Mesendoderm (in vitro differentiated cells): Measurements from ENCODE around the gene TCF21.
A peak's percentile ranks its signal among the peaks of the same experiment; 100 is the strongest.

Experiments
- DNase-seq: peaks from one replicate; pipeline ENCODE4 v3.0.0; 2013
- H2AK5ac ChIP-seq: 2 replicates; pipeline ENCODE4 v1.6.1; 2013; ENCODE audit warnings: low read length, inconsistent platforms
- H2BK120ac ChIP-seq: 2 replicates; pipeline ENCODE4 v1.6.1; 2013; ENCODE audit warnings: low read depth, mild to moderate bottlenecking, low read length, moderate library complexity, mixed read lengths
- H2BK15ac ChIP-seq: replicated peaks from 2 replicates; pipeline ENCODE4 v1.6.1; 2013; ENCODE audit warnings: low read depth, mild to moderate bottlenecking, moderate library complexity
- H2BK5ac ChIP-seq: 2 replicates; pipeline ENCODE4 v1.6.1; 2013; ENCODE audit warnings: low read length, inconsistent platforms
- H3K18ac ChIP-seq: 2 replicates; pipeline ENCODE4 v1.6.1; 2013; ENCODE audit warnings: mild to moderate bottlenecking, low read length, mixed read lengths
- H3K23ac ChIP-seq: one replicate; pipeline ENCODE4 v1.6.1; 2013; ENCODE audit warnings: low read length
- H3K27ac ChIP-seq: 2 replicates; pipeline ENCODE4 v1.5.1; 2013; ENCODE audit warnings: low read depth, mild to moderate bottlenecking, inconsistent platforms, low read length, moderate library complexity
- H3K27me3 ChIP-seq: 2 replicates; pipeline ENCODE4 v1.6.1; 2013; ENCODE audit warnings: low read length, control low read depth, mild to moderate bottlenecking, inconsistent platforms; ENCODE audit not compliant: insufficient read depth, poor library complexity
- H3K36me3 ChIP-seq: 2 replicates; pipeline ENCODE4 v1.6.1; 2013; ENCODE audit warnings: low read length, inconsistent platforms; ENCODE audit not compliant: control insufficient read depth, insufficient read depth
- H3K4ac ChIP-seq: one replicate; pipeline ENCODE4 v1.6.1; 2013; ENCODE audit warnings: low read depth, mild to moderate bottlenecking, low read length, moderate library complexity
- H3K4me1 ChIP-seq: 2 replicates; pipeline ENCODE4 v1.6.1; 2013; ENCODE audit warnings: low read depth, low read length, inconsistent platforms; ENCODE audit not compliant: control insufficient read depth
- H3K4me2 ChIP-seq: 2 replicates; pipeline ENCODE4 v1.6.1; 2013; ENCODE audit warnings: low read length
- H3K4me3 ChIP-seq: 2 replicates; pipeline ENCODE4 v1.5.1; 2013; ENCODE audit warnings: mild to moderate bottlenecking, low read length
- H3K56ac ChIP-seq: one replicate; pipeline ENCODE4 v1.6.1; 2013; ENCODE audit warnings: low read length
- H3K79me1 ChIP-seq: 2 replicates; pipeline ENCODE4 v1.6.1; 2013; ENCODE audit warnings: low read length, inconsistent platforms
- H3K79me2 ChIP-seq: 2 replicates; pipeline ENCODE4 v1.6.1; 2013; ENCODE audit warnings: mild to moderate bottlenecking, low read length; ENCODE audit not compliant: control insufficient read depth, insufficient read depth
- H3K9ac ChIP-seq: 2 replicates; pipeline ENCODE4 v1.6.1; 2013; ENCODE audit warnings: low read length, inconsistent platforms
- H4K5ac ChIP-seq: one replicate; pipeline ENCODE4 v1.6.1; 2013; ENCODE audit warnings: low read length
- H4K8ac ChIP-seq: one replicate; pipeline ENCODE4 v1.6.1; 2013; ENCODE audit warnings: low read depth, mild to moderate bottlenecking, control low read depth, low read length, moderate library complexity
- WGBS: extraction: QIAGEN DNeasy Blood & Tissue Kit; methylation state at CpG from one replicate; pipeline ENCODE4 v1.1.7; 2013; ENCODE audit warnings: low lambda C conversion rate, missing lambda C conversion rate; ENCODE audit not compliant: insufficient coverage; ENCODE audit errors: extremely low coverage; 5-methylcytosine and 5-hydroxymethylcytosine counted together

The TCF21 gene

DNA sequence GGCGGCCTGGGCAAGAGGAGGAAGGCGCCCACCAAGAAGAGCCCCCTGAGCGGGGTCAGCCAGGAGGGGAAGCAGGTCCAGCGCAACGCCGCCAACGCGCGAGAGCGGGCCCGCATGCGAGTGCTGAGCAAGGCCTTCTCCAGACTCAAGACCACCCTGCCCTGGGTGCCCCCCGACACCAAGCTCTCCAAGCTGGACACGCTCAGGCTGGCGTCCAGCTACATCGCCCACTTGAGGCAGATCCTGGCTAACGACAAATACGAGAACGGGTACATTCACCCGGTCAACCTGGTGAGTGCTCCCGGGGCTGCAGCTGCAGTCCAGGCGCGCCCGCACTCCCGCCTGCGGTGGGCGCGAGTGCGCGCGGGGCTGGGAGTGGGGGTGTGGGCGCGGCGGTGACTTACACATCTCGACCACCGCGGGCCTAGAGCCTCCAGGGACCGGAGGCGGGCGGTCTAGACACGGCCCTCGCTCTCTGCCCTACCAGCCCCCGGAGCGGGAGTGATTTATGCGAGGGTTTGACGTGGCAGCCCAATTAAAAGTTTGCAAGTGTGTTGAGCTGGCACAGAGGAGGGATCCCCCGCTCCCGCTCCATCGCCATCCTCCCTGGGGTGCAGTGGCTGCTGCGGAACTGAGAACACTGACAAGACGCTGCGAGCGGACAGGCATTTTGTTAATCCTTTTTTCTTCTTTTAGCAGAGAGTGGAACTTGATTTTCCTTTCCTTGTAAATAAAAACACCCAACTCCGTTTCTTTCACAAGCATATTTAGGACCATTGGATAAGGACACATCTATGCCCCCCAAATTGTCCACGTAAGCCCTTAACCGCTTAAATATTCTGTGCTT, 867 bp downstream of the TCF21 start:
- H2BK15ac ChIP-seq, result no peak overlapping the region
- no peak overlapping the region for H3K27ac ChIP-seq
- H3K79me2 ChIP-seq, result no peaks in the 10 kb centered on the region
- H3K4me1 ChIP-seq, result no peaks in the 10 kb centered on the region
- H3K18ac ChIP-seq, result no peak overlapping the region
- peak overlapping the region; percentile 10 for H3K4me3 ChIP-seq
- H3K27me3 ChIP-seq, result peaks cover 29% of the 10 kb centered on the region
- no peaks in the 10 kb centered on the region for H3K79me1 ChIP-seq
- no peak overlapping the region for H3K4ac ChIP-seq
- H3K4me2 ChIP-seq, result peak overlapping the region; percentile 10
- no CpG with 5 or more reads among the region's 56 CpGs for WGBS
- no peak overlapping the region for H4K5ac ChIP-seq
- H2BK120ac ChIP-seq, result no peak overlapping the region
- no peak overlapping the region for H4K8ac ChIP-seq
- no peak overlapping the region for H2BK5ac ChIP-seq
- peak overlapping the region; percentile 70 for H3K56ac ChIP-seq
- H3K23ac ChIP-seq, result no peak overlapping the region
- no peaks in the 10 kb centered on the region for H3K36me3 ChIP-seq
- H2AK5ac ChIP-seq, result no peak overlapping the region
- peak overlapping the region; percentile 49 for H3K9ac ChIP-seq
- peak; percentile 63 for DNase-seq

DNA sequence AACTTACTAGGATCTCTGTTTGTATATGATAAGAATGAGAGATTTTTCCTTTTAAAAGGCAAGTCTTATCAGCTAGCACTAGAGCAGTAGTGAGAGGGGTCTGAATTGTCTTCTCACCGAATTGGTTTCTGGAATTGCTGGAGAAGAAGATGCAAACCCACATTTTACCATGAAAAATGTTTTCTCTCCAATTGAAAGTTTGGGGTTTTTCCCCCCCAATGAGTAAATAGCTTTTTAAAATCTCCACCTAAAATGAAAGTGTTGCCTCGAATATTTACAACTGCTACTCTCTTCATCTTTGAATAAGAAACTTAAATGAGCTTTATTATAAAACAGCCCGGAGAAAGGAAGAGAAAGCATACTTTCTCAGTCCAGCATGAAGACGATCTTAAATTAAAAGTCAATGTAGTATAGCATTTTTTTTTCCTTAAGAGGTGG, 1.8 kb downstream of the TCF21 start:
- H3K4me3 ChIP-seq, result no peak overlapping the region

DNA sequence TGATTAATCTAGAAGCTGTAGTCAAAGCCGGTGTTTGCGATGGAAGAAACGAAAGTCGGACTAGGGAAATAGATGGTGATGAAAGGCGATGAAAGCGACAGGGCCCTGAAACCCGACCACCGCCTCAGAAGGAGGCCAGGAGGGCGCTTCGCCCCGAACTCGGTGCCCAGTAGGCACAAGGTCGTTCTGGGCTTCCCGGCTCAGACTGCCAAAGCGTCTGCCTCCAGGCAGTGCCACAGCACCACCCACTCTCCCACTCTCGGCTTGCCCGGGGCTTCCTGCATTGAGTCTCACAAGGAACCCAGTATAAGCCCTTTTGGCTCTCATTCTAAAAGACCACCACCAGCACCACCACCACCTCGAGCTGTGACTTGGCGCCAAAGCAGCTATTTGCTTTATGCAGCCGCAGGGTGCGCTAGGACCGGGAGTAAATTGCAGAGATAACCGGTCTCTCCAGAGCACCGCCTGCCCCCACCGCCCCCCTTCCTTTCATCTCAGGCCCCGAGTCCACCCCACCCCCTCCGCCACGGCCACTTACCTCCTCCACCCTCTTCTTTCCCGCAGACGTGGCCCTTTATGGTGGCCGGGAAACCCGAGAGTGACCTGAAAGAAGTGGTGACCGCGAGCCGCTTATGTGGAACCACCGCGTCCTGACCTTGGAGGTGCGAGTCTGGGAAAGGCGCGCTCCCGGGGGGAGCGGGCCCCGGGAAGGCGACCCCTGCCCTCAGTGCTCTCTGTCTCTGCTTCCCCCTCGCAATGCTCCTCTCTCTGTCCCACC, 2.4 kb downstream of the TCF21 start:
- DNase-seq, result peak; percentile 65
- peaks cover 43% of the 10 kb centered on the region for H3K27me3 ChIP-seq

More for the DNA sequence above, 1.8 kb downstream of the TCF21 start:
- peak; percentile 13 for DNase-seq
- H4K8ac ChIP-seq, result no peak overlapping the region
- H3K56ac ChIP-seq, result no peak overlapping the region
- H3K79me2 ChIP-seq, result no peaks in the 10 kb centered on the region
- WGBS, result no CpG with 5 or more reads among the region's 4 CpGs
- H3K27me3 ChIP-seq, result peaks cover 38% of the 10 kb centered on the region
- no peak overlapping the region for H3K18ac ChIP-seq
- H2BK5ac ChIP-seq, result no peak overlapping the region
- no peaks in the 10 kb centered on the region for H3K4me1 ChIP-seq
- H3K36me3 ChIP-seq, result no peaks in the 10 kb centered on the region
- no peak overlapping the region for H2AK5ac ChIP-seq
- H2BK120ac ChIP-seq, result no peak overlapping the region
- no peak overlapping the region for H3K4me2 ChIP-seq
- no peak overlapping the region for H3K27ac ChIP-seq
- H4K5ac ChIP-seq, result no peak overlapping the region
- H3K9ac ChIP-seq, result no peak overlapping the region
- no peaks in the 10 kb centered on the region for H3K79me1 ChIP-seq
- no peak overlapping the region for H3K23ac ChIP-seq
- no peak overlapping the region for H2BK15ac ChIP-seq
- H3K4ac ChIP-seq, result no peak overlapping the region

DNA sequence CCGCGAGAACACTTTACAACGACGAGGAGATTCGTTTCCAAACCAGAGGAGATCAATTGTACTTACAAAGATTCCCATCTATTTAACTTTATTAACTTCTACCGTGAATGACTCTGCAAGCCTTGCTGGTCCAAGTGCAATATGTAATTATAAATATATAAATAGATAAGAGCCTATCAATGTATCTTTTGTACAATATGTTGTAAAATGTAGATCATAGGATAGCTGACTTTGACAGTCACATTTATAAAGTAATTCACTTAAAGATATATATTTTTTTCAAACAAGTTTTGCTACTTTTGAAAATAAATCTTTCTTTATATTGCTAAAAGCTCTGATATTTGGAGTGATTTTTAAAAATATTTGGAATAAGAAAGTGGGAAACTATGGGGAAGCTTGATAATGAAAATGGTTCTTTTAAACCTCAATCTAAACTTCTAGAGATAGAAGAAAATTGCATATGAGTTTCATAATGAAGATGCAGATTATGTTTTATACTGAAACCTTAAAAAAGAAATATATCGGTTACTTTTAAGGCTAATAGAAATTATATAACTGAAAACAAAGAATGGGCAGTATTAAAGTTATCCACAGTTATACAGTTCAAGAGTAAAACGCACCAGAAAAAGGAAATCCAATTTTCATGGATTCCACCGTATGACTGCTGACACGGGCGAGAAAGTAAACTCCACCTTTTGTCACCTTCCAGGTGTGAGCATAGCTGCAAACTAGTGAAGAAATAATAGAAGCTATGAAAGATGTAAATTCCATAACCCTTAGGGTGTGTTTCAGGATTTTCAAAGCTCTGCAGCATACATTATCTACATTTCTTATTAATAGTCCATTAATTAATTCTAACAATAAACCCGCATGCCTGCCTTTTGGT, 3.3 kb downstream of the TCF21 start:
- H4K5ac ChIP-seq, result no peak overlapping the region
- H3K9ac ChIP-seq, result no peak overlapping the region
- no peaks in the 10 kb centered on the region for H3K79me2 ChIP-seq
- peaks cover 46% of the 10 kb centered on the region for H3K27me3 ChIP-seq
- H2AK5ac ChIP-seq, result no peak overlapping the region
- H3K36me3 ChIP-seq, result no peaks in the 10 kb centered on the region
- DNase-seq, result no peak
- H2BK15ac ChIP-seq, result no peak overlapping the region
- no peak overlapping the region for H3K4ac ChIP-seq
- WGBS, result no CpG with 5 or more reads among the region's 12 CpGs
- H3K27ac ChIP-seq, result no peak overlapping the region
- H3K4me3 ChIP-seq, result no peak overlapping the region
- no peak overlapping the region for H3K18ac ChIP-seq
- no peak overlapping the region for H2BK5ac ChIP-seq
- peak overlapping the region; percentile 54 for H3K4me2 ChIP-seq
- H3K79me1 ChIP-seq, result no peaks in the 10 kb centered on the region
- H3K4me1 ChIP-seq, result no peaks in the 10 kb centered on the region
- no peak overlapping the region for H4K8ac ChIP-seq
- H3K56ac ChIP-seq, result no peak overlapping the region
- no peak overlapping the region for H3K23ac ChIP-seq
- no peak overlapping the region for H2BK120ac ChIP-seq

More for the DNA sequence above, 2.4 kb downstream of the TCF21 start:
- no peaks in the 10 kb centered on the region for H3K79me2 ChIP-seq
- H3K79me1 ChIP-seq, result no peaks in the 10 kb centered on the region
- H3K23ac ChIP-seq, result peak overlapping the region; percentile 15
- no peak overlapping the region for H2BK120ac ChIP-seq
- peak overlapping the region; percentile 57 for H3K4me2 ChIP-seq
- no peak overlapping the region for H2BK5ac ChIP-seq
- no peak overlapping the region for H2AK5ac ChIP-seq
- no CpG with 5 or more reads among the region's 45 CpGs for WGBS
- H3K4ac ChIP-seq, result no peak overlapping the region
- no peak overlapping the region for H2BK15ac ChIP-seq
- H3K27ac ChIP-seq, result no peak overlapping the region
- no peak overlapping the region for H3K4me3 ChIP-seq
- no peak overlapping the region for H4K5ac ChIP-seq
- no peak overlapping the region for H3K18ac ChIP-seq
- H4K8ac ChIP-seq, result no peak overlapping the region
- no peaks in the 10 kb centered on the region for H3K36me3 ChIP-seq
- H3K9ac ChIP-seq, result no peak overlapping the region
- no peaks in the 10 kb centered on the region for H3K4me1 ChIP-seq
- H3K56ac ChIP-seq, result peak overlapping the region; percentile 82

DNA sequence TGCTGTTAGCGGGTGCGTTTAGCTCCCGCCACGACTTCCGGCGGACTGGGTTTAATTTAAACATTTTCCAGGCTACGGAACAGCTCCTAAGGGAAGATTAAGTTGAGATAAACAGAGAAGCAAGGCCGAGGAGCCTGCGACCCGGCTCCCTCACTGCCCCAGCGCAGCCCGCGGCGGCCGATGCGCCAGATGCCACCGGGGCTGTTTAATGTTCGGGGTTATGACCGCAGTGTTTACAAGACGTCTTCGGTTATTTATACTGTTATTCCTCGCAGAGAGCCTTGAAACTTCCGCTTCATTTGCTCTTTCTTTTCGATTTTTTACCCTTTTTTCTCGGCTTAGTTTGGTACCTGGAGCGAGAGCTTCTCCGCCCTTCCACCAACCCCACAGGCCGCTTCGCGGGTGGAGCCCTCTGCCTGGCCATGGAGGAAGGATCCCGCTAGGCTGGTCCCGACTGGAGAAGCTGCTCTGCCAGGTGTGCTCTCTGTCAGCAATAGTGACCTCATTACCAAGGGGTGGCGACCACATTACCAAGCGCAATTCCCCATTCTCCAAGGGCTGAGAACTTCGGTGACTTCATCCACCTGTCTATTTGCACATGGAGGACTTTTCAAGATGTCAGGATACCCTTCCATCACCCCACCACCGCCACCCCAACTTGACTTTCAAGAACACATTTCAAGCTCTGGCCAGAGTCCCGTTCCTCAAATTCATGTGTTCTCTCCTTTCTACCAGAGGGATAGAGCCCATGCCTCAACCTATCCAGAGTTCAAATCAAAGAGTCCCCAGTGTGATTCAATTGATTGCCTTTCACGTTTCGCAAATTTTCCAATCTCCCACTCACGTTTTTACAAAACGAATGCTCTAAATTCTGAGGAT, 4.1 kb downstream of the TCF21 start:
- Histone ChIP-seq H3K23ac (no peak overlapping the region), H3K27me3 (peaks cover 48% of the 10 kb centered on the region), H3K79me2 (no peaks in the 10 kb centered on the region), H3K79me1 (no peaks in the 10 kb centered on the region), H3K4ac (no peak overlapping the region), H2BK5ac (no peak overlapping the region), H3K36me3 (no peaks in the 10 kb centered on the region), H2BK15ac (no peak overlapping the region), H3K4me3 (no peak overlapping the region), H3K4me1 (no peaks in the 10 kb centered on the region), H4K5ac (no peak overlapping the region), H3K9ac (no peak overlapping the region), H2BK120ac (no peak overlapping the region), H3K27ac (no peak overlapping the region), H4K8ac (no peak overlapping the region), H3K18ac (no peak overlapping the region), H3K56ac (no peak overlapping the region), H2AK5ac (no peak overlapping the region), H3K4me2 (peak overlapping the region; percentile 7)
- no CpG with 5 or more reads among the region's 41 CpGs for WGBS
- peak; percentile 56 for DNase-seq
